NCI-H2029 treated with DMSO at 0.1 percent for 48 hours (cell line): ENCODE measurements around the gene HLA-DPA1.

Experiments
- DNase-seq: peaks from one replicate; lab custom pipeline; 2025; lab: John Stamatoyannopoulos, UW

Gene HLA-DPA1

GRCh38 chr6:33017018-33017417, 56.4 kb downstream of the HLA-DPA1 start:
- no peak for DNase-seq

- DNase-seq = no peak
Measured at GRCh38 chr6:33015798-33016197, 57.7 kb downstream of the HLA-DPA1 start.

GRCh38 chr6:33014841-33015634, 58.4 kb downstream of the HLA-DPA1 start:
- peak; percentile 71 for DNase-seq
